GM18951 (cell line): Measurements from ENCODE around the gene NCKAP5.

Experiments
- POLR2A ChIP-seq: IDR thresholded peaks from 4 replicates; pipeline ENCODE4 v1.6.1; 2011; ENCODE audit warnings: mild to moderate bottlenecking; ENCODE audit not compliant: insufficient read length, insufficient read depth; ENCODE audit errors: extremely low read depth
- in situ Hi-C: fragments of 300-500 bp; cut with MboI; formaldehyde crosslinking; loops from one replicate; pipeline ENCODE4 v1.12.0; 2022; ENCODE audit warnings: low sequenced_read_pairs, mixed read lengths, inconsistent platforms; ENCODE audit not compliant: unreplicated experiment

Gene NCKAP5

GRCh38 chr2:133492719-133493380 lies 75.4 kb downstream of the NCKAP5 start:
- TF ChIP-seq POLR2A: no peak

GRCh38 chr2:133490411-133490980 lies 77.8 kb downstream of the NCKAP5 start:
- in situ Hi-C loops: no loop called here
- TF ChIP-seq POLR2A: no peak

More at GRCh38 chr2:133492719-133493380, 75.4 kb downstream of the NCKAP5 start:
- in situ Hi-C loops: no loop called here

GRCh38 chr2:133489641-133490410 lies 78.4 kb downstream of the NCKAP5 start:
- no peak for TF ChIP-seq POLR2A
- in situ Hi-C loops: no loop called here

GRCh38 chr2:133489146-133489545 lies 79.1 kb downstream of the NCKAP5 start:
- no peak for TF ChIP-seq POLR2A
- in situ Hi-C loops: no loop called here

GRCh38 chr2:133486771-133487191 lies 81.5 kb downstream of the NCKAP5 start:
- in situ Hi-C loops: no loop called here
- no peak for TF ChIP-seq POLR2A

GRCh38 chr2:133485868-133486267 lies 82.4 kb downstream of the NCKAP5 start:
- in situ Hi-C loops: no loop called here
- TF ChIP-seq POLR2A: no peak

- in situ Hi-C loops: no loop called here
- no peak for TF ChIP-seq POLR2A
Observed at GRCh38 chr2:133484784-133485183, 83.5 kb downstream of the NCKAP5 start.

- no peak for TF ChIP-seq POLR2A
- in situ Hi-C loops: no loop called here
Observed at GRCh38 chr2:133484106-133484505, 84.2 kb downstream of the NCKAP5 start.

GRCh38 chr2:133483181-133483580 lies 85.1 kb downstream of the NCKAP5 start:
- TF ChIP-seq POLR2A: no peak
- in situ Hi-C loops: no loop called here

- TF ChIP-seq POLR2A: no peak
- in situ Hi-C loops: no loop called here
Observed at GRCh38 chr2:133480707-133481429, 87.4 kb downstream of the NCKAP5 start.

GRCh38 chr2:133477616-133477990 lies 90.7 kb downstream of the NCKAP5 start:
- no peak for TF ChIP-seq POLR2A
- in situ Hi-C loops: no loop called here

GRCh38 chr2:133476931-133477615 lies 91.2 kb downstream of the NCKAP5 start:
- TF ChIP-seq POLR2A: no peak
- in situ Hi-C loops: no loop called here

- TF ChIP-seq POLR2A: no peak
- in situ Hi-C loops: no loop called here
Observed at GRCh38 chr2:133476286-133476685, 92.0 kb downstream of the NCKAP5 start.
